WERI-Rb-1 (cell line): ENCODE data around the gene STOM.

ENCODE experiments used
- DNase-seq: peaks from one replicate; pipeline ENCODE4 v3.0.0-alpha.2; 2020
- H3K27ac ChIP-seq: fragments of 250-450 bp; sonication (Bioruptor Pico); 2 replicates; pipeline ENCODE4 v1.5.1; 2020; ENCODE audit warnings: mild to moderate bottlenecking, moderate library complexity
- H3K27me3 ChIP-seq: fragments of 250-450 bp; sonication (Bioruptor Pico); 2 replicates; pipeline ENCODE4 v1.5.1; 2021; ENCODE audit warnings: mild to moderate bottlenecking, low read depth, moderate library complexity; ENCODE audit not compliant: insufficient read depth, severe bottlenecking
- H3K36me3 ChIP-seq: fragments of 250-450 bp; sonication (Bioruptor Pico); 2 replicates; pipeline ENCODE4 v1.5.1; 2020; ENCODE audit warnings: mild to moderate bottlenecking, moderate library complexity
- H3K4me3 ChIP-seq: 2 replicates; pipeline ENCODE4 v1.5.1; 2011; ENCODE audit warnings: low read depth, mild to moderate bottlenecking, control low read depth, low read length
- H3K9me3 ChIP-seq: fragments of 250-450 bp; sonication (Bioruptor Pico); 2 replicates; pipeline ENCODE4 v1.5.1; 2021; ENCODE audit warnings: mild to moderate bottlenecking, moderate library complexity; ENCODE audit not compliant: severe bottlenecking
- CTCF ChIP-seq: IDR thresholded peaks from 2 replicates; pipeline ENCODE4 v1.5.1; 2011; ENCODE audit warnings: low read depth, mild to moderate bottlenecking, control low read depth, inconsistent platforms, low read length

Gene STOM

GRCh38 chr9:121309833-121310425, 60.1 kb downstream of the STOM start:
- Histone ChIP-seq H3K27me3 (no peaks in the 10 kb centered on the region), H3K4me3 (no peak overlapping the region), H3K27ac (no peak overlapping the region), H3K9me3 (no peaks in the 10 kb centered on the region), H3K36me3 (no peaks in the 10 kb centered on the region)
- DNase-seq: no peak
- TF ChIP-seq CTCF: no peak

DNA sequence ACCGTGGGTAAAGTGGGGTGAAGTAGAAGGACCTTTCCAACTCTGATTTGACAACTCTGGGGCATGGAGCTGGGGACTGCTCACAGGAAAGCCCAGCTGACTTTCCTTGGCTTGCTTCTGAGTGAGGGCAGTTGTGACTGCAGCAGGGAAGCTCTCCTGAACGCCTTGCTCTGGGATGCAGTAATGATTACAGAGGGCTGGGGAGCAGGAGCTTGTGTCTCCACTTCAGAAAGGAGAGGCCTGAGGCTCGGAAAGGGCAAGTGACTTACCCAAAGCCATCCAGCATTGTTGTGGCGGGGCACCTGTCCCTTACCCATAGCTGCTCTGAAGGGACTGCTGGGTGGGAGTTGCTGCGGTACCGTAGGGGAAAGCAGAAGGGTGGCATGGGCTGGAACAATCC, 60.9 kb downstream of the STOM start:
- no peak for TF ChIP-seq CTCF
- Histone ChIP-seq H3K27ac (no peak overlapping the region), H3K4me3 (no peak overlapping the region), H3K27me3 (no peaks in the 10 kb centered on the region), H3K36me3 (no peaks in the 10 kb centered on the region), H3K9me3 (no peaks in the 10 kb centered on the region)
- DNase-seq: no peak

- Histone ChIP-seq H3K4me3 (no peak overlapping the region), H3K9me3 (no peaks in the 10 kb centered on the region), H3K27ac (no peak overlapping the region), H3K27me3 (no peaks in the 10 kb centered on the region), H3K36me3 (no peaks in the 10 kb centered on the region)
- no peak for TF ChIP-seq CTCF
- no peak for DNase-seq
These were observed 61.3 kb downstream of the STOM start for GRCh38 chr9:121308765-121309164.

- H3K27ac ChIP-seq: no peak overlapping the region
- no peak for TF ChIP-seq CTCF
- H3K9me3 ChIP-seq: no peaks in the 10 kb centered on the region
- no peaks in the 10 kb centered on the region for H3K27me3 ChIP-seq
- no peak overlapping the region for H3K4me3 ChIP-seq
- H3K36me3 ChIP-seq: no peaks in the 10 kb centered on the region
- no peak for DNase-seq
These were observed 62.1 kb downstream of the STOM start for GRCh38 chr9:121307976-121308375.

DNA sequence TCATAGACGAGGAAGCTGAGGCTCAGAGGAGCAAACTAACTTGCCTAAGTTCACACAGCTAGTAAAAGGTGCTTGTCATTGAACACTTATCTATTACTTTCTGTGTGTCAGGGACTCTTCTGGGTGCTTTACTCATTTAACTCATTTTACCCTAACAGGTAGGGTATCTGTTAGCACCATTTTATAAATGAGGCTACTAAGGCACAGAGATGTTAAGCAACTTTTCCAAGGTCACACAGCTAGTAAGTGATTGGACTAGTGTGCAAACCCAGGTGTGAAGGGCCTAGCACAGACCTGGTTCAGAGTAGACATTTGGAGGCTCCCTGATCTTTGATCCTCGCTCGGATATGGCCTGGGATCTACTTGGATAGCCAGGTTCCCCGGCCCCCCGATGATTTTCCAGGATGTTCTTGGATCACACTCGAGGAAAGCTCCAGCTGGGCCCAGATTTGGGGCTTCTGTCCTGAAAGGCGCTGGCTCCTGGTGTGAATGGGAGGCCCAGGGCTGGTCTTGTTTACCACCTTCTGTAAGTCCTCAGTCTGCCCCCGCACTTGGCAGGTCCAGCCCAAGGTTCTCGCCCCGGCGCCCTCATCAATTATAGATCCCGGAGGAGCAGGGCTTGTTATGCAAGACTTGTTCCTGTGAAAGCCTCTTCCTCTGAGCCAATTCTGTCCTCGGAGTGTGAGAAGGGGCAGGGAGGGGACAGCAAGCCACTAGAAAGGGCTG, 64.6 kb downstream of the STOM start:
- no peak overlapping the region for H3K4me3 ChIP-seq
- no peak overlapping the region for H3K27ac ChIP-seq
- no peaks in the 10 kb centered on the region for H3K9me3 ChIP-seq
- no peak for DNase-seq
- TF ChIP-seq CTCF: no peak
- H3K36me3 ChIP-seq: no peaks in the 10 kb centered on the region
- H3K27me3 ChIP-seq: no peaks in the 10 kb centered on the region

- no peaks in the 10 kb centered on the region for H3K9me3 ChIP-seq
- no peaks in the 10 kb centered on the region for H3K36me3 ChIP-seq
- H3K27me3 ChIP-seq: no peaks in the 10 kb centered on the region
- DNase-seq: no peak
- H3K27ac ChIP-seq: no peak overlapping the region
- TF ChIP-seq CTCF: no peak
- H3K4me3 ChIP-seq: no peak overlapping the region
These were observed 65.3 kb downstream of the STOM start for GRCh38 chr9:121304707-121305106.
